SK-N-SH treated with all-trans-retinoic acid at 6 μM for 48 hours (cell line): ENCODE data around the gene TIMM23B.
"Not testable (repeated sequence)": the region's sequence is repeated elsewhere in the genome, so short reads cannot be mapped to it uniquely, and the experiment has no call there.

Experiments
- CREB5 ChIP-seq: fragments of 250-450 bp; sonication (Bioruptor Pico); IDR thresholded peaks from 2 replicates; pipeline ENCODE4 v1.5.1; 2020; ENCODE audit warnings: low read depth, mild to moderate bottlenecking, moderate library complexity
- TCF4 ChIP-seq: fragments of 250-450 bp; sonication (Bioruptor Pico); IDR thresholded peaks from 2 replicates; pipeline ENCODE4 v1.8.0; 2021; ENCODE audit warnings: mild to moderate bottlenecking, moderate library complexity, borderline replicate concordance
- ZC3H10 ChIP-seq: fragments of 250-450 bp; sonication (Bioruptor Pico); IDR thresholded peaks from 2 replicates; pipeline ENCODE4 v1.5.1; 2021; ENCODE audit warnings: mild to moderate bottlenecking, moderate library complexity
- ZFP30 ChIP-seq: fragments of 450-650 bp; formaldehyde crosslinking; IDR thresholded peaks from 2 replicates; pipeline ENCODE4 v1.5.0; 2022; ENCODE audit warnings: mild to moderate bottlenecking, moderate library complexity

- TF ChIP-seq CREB5; ZC3H10; TCF4 (CRISPR knock-in tag); ZFP30 (CRISPR knock-in tag): not testable (repeated sequence)
These were observed 46.5 kb downstream of the TIMM23B start, which contains the start of gene AGAP6 for GRCh38 chr10:49988376-49988775.
